Retina (tissue), 1 donor: ENCODE data around the gene CHN2.
A peak's percentile ranks its signal among the peaks of the same experiment; 100 is the strongest.

ENCODE experiments used
- DNase-seq: peaks from one replicate; pipeline ENCODE4 v3.0.0-alpha.2; 2016

CHN2 gene

DNA sequence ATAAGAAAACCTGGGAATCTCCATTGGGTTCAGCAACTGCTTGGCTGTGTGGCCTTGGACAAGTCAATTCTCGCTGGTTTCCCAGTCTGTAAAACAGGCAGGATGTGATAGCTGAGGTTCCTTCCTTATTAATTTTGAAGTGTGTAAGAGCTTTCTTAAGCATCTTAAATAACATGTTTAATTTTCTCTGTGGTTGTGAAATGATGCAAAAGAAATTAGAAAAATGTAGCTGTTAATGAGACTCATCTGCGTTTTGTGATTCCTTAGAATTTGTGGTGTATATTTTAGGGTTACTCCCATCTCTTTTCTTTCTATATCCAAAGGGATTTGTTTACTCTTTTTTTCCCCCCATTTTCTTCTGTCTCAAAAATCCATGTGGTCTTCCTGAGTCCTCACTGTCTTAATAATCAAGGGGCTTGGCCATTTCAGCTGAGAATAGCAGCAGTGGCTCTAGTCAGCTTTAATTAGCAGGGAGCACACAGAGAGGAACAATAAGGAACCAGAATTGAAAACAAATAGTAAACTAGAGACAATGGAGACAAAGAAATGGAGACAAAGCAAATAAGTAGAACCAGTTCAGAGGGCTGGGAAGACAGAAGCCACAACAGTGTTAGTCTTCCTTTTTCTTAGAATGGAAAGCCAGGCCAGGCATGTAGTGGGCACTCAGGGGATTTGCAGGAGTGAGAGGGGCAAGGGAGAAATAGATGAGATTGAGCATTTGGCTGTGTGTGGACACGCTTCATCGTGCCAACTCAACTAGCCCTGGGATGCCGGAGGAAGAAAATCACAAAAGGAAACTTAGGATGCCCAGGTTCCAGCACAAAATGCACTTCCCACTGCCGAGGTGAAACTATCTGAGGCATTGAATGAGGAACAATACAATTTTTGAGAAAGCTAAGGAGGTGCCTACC lies 93.9 kb downstream of the CHN2 start:
- DNase-seq = no peak

DNA sequence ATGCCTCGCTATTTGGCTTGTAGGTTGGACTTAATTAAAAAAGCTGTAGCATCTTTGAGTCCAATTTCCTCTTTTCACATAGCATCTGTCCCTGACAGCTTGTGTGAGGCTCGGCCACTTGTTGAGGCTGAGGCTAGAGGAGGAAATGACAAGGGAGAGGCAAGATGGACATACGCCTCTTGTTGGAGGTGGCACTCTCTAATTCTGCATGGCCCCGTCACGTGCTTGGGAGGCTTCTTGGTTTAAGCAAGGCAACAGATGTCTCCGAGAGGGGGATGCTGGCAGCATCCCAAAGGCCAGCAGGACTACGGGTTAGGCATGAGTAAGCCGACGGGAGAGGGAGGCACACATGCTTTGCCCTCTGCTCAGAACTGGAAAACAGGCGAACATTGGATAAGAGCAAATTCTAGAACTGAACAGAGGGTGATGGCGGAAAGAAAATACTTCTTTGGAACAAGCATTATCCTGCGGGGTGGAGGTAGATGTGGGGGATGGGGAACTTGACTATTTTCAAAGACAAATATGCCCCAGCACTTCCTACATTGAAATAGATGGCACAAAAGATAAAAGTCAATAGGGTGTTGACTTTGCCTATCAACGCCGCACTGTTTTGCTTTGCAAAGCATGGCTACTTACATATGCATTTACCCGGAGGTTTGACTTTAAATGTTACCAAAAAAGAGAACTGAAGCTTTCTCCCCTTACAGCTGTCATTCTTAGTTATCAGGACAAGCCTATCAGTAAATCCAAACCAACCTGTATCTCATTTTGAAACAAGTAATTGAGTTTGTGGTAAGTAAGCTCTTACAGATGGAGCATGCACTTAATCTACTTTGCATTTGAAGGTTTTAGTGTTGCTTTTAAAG lies 94.8 kb downstream of the CHN2 start:
- peak; percentile 63 for DNase-seq

DNA sequence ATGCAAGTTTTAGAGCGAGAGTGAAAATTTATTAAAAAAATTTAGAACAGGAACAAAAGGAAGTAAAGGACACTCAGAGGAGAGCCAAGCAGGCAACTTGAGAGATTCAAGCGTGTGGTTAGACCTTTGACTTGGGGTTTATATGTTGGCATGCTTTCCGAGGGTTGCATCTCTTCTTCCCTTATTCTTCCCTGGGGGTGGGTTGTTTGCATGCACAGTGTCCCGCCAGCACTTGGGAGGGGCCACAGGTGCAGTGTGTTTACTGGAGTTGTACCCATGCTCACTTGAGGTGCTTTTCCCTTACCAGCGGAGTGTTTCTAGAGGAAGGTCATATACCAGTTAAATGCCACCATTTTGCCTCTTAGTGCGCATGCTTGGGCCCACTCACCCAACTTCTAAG lies 96.3 kb downstream of the CHN2 start:
- no peak for DNase-seq

DNA sequence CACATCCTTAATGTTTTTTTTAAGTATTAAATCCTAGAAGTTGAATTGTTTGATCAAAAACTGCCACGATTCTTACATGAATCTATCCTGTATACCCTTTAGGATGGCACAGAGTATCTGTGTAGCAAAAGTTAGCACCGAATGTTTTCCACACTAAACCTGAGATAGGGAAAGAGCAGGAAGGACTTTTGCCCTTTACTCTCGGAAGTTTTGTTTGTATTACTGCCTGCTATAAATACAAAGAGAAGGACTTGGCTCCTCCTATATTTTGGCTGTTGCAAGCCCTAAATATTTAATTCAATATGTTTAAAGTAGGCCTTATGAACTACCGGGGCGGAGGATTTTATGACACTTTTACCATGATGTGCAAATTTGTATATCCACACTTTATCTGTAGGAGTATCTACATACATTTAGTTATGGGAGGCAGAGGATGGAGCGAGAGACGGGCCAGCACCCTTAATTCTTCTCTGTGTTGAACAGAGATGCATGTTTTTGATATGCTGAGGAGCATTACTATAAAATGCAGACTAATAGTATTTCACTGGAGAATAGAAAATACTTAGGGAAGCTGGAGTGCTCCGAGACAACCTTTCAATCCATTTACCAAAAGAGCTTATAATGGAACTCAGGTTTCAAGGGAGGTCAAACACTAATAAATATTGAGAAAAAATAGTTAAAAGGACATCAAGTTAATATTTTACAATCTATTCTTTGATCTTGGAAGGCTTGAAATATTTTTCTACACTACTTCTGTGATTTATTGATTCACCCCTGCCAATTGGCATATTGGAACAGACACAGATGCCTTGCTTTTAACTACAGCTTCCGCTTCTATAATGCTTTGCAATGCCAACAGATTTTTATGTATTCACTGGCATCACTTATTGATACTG lies 97.4 kb downstream of the CHN2 start:
- no peak for DNase-seq

DNA sequence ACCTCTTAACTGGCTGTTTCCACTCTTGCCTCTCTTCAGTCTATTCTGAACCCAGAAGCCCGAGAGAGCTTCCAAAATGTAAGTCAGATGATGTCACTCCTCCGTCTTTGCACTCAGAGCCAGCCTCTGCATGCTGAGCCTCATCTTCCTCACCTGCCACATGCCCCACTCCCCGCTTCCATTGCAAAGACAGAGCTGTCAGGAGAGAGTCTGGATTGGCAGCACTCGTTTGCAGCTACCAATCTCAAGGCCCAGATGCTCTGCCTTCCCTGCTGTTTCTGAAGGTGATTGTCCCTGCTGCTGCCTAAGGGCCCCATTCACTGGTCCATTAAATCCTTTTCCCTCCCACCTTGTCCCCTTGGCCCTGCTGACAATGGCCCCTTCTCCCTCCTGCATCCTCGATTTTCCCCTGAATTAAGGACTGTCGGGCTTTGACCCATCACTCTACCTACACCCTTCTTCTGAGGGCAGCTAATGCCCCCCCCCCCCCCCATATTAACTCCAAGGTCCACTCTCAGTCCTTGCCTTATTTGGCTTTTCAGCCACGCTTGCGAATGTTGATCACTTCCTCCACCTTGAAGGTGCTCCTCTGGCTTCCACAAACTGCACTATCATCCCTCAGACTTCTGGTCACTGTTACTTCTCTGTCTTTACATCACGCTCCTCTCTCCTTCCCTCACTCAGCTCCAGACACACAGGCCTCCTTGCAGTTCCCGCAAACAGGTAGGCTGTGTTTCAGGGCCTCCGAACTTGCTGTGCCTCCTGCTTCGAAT lies 98.5 kb downstream of the CHN2 start:
- no peak for DNase-seq

DNA sequence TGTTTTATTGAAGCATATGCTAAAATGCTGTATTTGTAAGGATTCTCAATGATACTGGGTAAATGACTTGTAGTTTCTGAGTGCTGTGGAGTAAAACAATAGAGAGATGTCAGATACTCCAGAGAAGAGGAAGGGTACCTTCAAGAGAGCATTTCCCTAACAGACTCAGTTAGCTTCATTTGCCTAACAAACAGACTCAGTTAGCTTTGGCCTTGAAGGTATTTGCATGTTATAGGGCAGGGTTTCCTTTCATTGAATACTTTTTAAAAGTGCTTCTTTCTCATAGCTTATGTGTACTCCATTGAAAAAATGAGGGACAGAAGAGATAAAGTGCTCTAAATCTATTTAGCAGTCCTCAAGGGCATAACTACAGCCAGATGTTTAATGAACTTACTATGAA lies 101.8 kb downstream of the CHN2 start:
- DNase-seq = no peak

DNA sequence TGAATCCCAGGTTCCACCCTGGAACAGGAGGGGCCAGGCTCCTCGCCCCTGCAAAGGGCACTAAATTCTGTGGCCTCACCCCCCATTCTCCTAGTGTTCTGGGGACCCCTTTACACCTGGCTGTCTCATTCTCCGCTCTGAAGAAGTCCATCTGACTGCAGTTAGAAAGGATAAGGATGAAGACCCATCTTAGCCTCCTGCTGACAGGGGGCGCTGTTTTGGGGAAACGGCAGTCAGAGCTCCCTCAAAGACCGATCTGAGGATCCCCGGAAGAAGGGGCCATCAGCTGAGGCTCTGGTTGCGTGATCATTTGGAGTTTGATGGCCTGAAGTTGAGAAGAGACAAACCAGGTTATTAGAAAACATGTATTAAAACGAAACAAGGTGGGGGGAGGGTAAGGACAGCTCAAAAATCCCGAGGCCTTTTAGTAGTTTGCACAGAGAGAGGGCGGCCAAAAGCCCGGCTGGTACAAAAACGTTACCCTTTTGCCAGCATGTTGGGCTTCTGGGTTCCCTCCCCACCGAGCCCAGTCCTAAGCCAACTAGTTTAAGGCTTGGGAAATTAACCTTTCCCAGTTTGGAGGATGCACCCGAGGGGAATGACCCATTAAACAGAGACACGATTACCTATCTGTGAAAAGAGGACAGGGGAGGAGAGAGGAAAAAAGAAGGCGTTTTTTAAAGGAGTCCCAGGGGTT lies 102.8 kb downstream of the CHN2 start:
- DNase-seq = no peak

DNA sequence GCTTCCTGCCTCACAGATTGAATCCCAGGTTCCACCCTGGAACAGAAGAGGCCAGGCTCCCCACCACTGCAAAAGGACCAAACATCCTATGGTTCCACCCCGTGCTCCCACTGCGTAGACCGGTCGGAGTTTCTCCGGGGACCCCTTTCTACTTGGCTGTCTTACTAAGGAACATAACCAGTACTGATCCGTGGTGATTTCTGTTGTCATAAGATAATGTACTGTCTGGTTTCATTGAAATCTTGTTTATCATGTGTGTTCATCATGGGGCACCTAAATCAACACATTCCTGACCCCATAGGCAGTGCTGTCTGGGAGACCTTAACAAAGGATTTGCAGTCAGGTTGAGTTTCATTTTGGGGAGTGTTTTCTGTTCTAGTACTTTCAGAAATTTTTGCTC lies 104.5 kb downstream of the CHN2 start:
- no peak for DNase-seq

DNA sequence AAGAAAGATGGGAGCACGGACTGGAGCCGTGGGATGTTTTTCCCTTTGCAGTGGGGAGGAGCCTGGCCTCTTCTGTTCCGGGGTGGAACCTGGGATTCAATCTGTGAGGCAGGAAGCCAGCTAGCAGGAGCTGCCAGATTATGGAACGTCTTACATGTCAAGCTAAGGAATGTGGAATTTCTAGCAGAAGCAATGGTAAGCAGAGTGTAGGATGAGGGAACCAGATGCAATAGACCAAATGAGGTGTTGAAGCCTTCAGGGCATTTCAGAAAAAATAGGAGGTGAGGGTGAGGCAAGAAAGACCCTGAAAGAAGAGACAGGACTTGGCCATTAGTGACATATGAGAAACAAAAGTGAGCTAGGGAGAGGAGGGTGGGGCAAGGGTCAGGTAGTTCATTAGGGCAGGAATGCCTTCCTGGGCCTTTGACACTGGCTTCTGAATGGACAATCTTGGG lies 105.5 kb downstream of the CHN2 start:
- no peak for DNase-seq

DNA sequence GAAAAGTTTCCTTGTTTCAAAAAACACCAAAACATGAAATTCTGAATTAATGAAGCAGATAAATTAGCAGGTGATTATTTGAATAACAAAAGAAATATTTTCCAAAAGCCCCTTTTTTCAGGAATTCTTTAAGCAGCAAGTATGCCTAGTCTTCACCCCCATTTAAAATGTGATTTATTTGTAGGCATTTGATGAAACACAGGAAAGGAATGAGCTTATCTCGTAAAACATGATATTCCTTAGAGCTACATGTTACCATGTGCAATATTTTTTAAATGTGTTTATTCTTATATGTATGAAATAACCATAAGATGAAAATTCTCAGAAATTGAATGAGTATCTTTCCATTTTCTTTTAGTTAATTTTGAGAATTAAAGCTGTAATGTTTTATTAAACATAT lies 106.1 kb downstream of the CHN2 start:
- DNase-seq = no peak

DNA sequence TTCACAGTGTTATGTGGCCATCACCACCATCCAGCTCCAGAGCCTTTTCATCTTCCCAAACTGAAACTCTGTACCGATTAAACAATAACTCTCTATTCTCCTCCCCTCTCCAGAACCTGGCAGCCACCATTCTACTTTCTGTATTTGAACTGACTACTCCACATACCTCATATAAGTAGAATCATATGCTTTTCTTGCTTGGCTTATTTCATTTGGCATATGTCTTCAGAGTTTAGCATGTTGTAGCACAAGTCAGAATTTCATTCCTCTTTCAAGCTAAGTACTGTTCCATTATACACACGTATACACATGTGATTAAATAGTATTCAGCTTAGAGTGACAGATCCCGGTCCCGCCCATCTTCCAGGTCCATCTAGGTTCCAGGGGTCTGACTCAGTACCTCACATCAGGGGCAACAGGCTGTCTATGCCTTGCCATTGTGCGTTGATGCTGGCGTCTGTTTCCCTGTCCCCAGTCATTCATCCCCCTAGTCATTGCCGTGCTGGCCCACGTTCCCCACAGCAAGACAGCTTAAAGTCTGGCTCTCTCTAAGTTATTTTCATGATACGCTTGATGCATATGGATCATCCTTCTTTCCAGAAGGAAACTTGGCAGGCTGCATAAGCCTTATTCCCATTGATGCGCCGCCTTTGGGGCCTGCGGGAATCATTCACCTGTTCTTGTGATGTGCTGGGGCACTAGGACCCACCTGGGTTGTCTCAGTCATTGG lies 108.3 kb downstream of the CHN2 start:
- no peak for DNase-seq

DNA sequence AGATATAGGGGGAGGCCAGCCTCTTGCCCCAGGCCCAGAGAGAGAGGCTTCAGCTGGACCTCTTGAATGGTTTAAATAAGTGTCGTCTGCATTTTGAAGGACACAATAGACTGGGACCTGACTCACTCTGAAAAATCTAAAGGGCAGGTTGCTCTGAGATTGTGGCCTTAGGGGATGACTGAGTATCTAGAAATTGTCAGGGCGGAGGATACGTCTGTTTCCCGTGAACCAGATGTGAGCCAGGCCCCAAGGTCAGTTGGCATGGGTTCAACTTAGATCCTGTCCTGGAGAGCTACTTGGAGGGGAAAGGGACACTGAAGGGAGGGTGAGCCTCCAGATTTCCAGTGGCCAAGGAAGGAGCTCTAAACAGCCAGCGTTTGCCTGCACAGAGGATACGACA lies 110.2 kb downstream of the CHN2 start:
- DNase-seq = no peak

DNA sequence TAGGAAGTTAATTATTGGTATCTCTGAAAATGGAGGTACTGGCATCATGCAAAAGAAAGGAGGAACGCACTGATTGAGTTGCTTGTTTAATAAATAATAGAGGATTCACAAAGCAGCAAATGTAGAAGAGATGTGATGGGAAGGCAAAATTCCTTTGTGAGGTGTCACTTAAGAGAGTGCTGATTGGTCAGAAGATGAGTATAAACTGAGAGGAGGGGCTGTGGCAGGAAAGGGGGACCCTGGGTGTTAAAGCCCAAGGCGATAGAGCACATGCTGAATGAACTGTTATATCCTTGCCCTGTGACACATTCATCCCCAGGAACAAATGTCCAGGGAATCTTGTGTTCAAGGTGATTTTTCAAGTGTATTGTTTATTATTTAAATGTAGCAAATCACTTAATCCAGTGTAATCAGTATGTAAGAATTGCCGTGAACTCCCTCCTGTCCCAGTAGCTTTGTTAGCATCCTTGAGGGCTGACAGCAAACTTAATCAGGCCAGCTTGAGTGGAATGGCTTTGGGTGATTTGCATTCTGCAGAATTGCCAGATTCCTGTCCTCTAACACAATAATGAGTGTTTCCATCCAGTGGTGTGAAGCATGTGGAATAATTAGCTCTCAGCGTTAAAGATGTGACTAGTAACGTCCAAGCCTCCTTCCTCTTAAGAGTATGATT lies 111.9 kb downstream of the CHN2 start:
- no peak for DNase-seq

DNA sequence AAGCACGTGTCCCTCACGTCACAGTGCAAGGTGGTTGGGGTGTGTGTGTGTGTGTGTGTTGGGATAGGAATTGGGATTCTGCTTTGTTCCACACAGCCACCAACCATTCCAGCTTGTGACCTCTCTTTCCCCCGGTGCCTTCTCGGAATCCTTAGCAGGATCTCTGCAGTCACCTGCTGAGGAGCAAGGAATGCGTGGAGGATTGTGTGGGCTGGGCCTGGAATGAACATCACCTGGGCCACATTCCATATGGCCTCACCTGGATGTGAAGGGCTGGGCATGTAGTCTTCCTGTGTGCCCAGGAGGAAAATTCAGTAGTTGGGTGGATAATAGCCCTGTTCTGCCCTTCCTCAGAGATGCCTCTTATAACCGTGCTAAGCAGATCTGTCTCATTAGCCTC lies 113.8 kb downstream of the CHN2 start:
- no peak for DNase-seq

DNA sequence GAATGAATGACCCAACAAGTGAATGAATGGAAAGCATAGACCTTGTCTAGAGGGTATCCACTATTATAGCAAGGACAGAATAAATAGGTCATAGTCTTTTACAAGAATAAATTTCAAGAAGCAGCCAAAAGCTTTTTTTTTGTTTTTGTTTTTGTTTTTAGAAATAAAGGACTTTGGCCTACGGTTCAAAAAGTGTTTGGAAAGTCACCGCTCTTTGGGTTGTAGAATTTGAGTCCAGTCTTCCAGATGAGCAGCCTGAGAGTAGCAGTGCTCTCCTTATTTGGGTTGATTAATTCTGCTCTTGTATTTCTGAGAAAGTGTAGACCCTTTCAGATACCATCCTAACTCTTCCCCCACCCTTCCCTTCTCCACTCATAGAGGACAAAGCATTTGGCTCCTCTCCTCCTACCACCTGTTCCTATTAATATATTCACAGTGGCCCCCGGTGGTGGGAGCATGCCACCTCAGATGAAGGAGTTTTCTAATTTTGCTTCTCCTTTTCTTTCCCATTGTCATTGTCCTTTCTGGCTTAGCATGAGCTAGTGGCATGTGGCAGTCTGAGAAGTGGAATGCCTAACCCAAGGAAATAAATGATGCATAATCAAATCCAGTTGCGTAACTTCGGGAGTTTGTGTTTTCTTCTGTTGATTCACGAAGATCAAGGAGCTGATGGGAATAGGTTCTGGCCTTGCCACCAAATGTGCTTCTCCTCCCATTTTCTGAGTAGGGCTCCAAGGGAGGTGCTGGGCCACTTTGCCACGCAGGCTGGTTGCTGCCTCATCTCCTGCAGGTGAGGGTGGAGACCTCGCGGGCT lies 114.7 kb downstream of the CHN2 start:
- no peak for DNase-seq

DNA sequence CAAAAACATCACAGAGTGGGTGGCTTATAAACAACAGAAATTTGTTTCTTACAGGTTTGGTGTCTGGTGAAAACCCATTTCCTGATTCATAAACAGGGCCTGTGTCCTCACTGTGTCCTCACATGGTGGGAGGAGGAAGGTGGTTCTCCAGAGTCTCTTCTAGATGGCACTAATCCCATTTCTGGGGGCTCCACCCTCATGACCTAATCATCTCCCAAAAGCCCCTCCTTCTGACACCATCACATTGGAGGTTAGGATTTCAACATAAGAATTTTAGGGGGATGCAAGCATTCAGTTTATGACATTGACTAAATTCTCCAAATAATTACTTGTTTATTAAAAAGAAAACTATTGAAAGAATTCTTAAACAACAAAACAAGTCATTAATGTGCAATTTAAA lies 116.0 kb downstream of the CHN2 start:
- DNase-seq = no peak

DNA sequence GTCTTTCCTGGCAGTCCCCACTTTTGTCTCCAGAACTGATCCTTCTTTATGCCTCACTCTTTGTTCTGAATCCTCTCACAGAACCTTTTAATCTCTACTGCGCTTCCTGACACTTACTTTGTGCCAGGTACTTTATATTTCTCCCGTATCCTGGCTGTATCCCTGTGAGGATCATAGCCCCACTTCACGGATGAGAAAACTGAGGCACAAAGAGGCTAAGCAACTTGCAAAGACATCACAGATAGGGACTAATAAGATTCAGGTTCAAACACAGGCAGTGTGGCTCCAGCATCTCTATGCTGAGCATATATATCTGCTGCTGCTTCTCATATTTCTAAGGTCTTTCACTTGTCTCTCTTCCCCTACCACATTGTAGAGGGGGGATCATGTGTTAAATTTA lies 116.7 kb downstream of the CHN2 start:
- no peak for DNase-seq

DNA sequence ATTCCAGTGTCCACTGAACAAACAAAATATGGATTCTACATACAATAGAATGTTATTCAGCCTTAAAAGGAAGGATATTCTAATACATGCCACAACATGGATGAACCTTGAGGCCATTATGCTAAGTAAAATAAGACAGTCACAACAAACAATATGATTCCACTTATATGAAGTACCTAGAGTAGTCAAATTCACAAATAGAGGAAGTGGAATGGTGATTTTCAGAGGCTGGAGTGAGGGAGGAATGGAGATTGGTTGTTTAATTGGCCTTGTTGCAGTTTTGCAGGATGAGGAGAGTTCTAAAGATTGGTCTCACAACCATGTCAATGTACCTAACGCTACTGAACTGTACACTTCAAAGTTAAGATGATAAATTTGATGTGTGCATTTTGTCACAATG lies 119.6 kb downstream of the CHN2 start:
- DNase-seq = no peak
